ENCODE data around the gene RBM19. TPM values are rescaled to one million over a fixed set of nuclear protein-coding genes. Genes with fewer than 3 reads are reported as not detected.

The RBM19 gene
- polyA plus RNA-seq, 1 experiment = 15.5 TPM

- Histone ChIP-seq H3K36me3 (ENCODE audit: control insufficient read depth, insufficient read depth, low read length) (no peaks in the 10 kb centered on the region; the same call in none of the 2 replicates), H3K27me3 (ENCODE audit: control insufficient read depth, insufficient read depth, low read length) (no peaks in the 10 kb centered on the region), H3K4me3 (ENCODE audit: low read depth, low read length) (no peak overlapping the region)
- ChIA-PET CTCF (interaction anchor here (0.8 to 1.1 kb wide), 2 partner anchors 13 to 17 kb away, joined by 3 to 4 read pairs; no protein-coding TSS in a partner anchor), POLR2A (no interaction called here)
- no peak for TF ChIP-seq CTCF (IDR thresholded peaks at IDR 0.05; ENCODE audit: insufficient read depth, low read depth, low read length)
- DNase-seq (ENCODE audit: low read depth) = no peak
Measured at GRCh38 chr12:113850309-113851056, 115.6 kb downstream of the RBM19 start.

GRCh38 chr12:113847856-113848255 lies 118.3 kb downstream of the RBM19 start:
- no peak for TF ChIP-seq CTCF (IDR thresholded peaks at IDR 0.05; ENCODE audit: insufficient read depth, low read depth, low read length)
- no peaks in the 10 kb centered on the region for H3K27me3 ChIP-seq (ENCODE audit: control insufficient read depth, insufficient read depth, low read length)

GRCh38 chr12:113846883-113847755 lies 119.0 kb downstream of the RBM19 start:
- DNase-seq (ENCODE audit: low read depth) = no peak
- peaks cover 9% of the 10 kb centered on the region for H3K36me3 ChIP-seq (ENCODE audit: control insufficient read depth, insufficient read depth, low read length)
- no peaks in the 10 kb centered on the region for H3K27me3 ChIP-seq (ENCODE audit: control insufficient read depth, insufficient read depth, low read length)
- CTCF ChIA-PET = interaction anchor here (0.6 kb wide), 1 partner anchor 9 kb away, joined by 3 read pairs; no protein-coding TSS in a partner anchor
- POLR2A ChIA-PET = no interaction called here
- TF ChIP-seq CTCF (IDR thresholded peaks at IDR 0.05; ENCODE audit: insufficient read depth, low read depth, low read length) = no peak
- no peak overlapping the region for H3K4me3 ChIP-seq (ENCODE audit: low read depth, low read length)

More at GRCh38 chr12:113847856-113848255, 118.3 kb downstream of the RBM19 start:
- ChIA-PET CTCF (interaction anchor here (0.5 kb wide), 1 partner anchor 13 kb away, joined by 4 read pairs; no protein-coding TSS in a partner anchor), POLR2A (no interaction called here)
- Histone ChIP-seq H3K4me3 (ENCODE audit: low read depth, low read length) (no peak overlapping the region), H3K36me3 (ENCODE audit: control insufficient read depth, insufficient read depth, low read length) (peaks cover 9% of the 10 kb centered on the region)
- no peak for DNase-seq (ENCODE audit: low read depth)

GRCh38 chr12:113845900-113846674 lies 120.0 kb downstream of the RBM19 start:
- Histone ChIP-seq H3K27me3 (ENCODE audit: control insufficient read depth, insufficient read depth, low read length) (no peaks in the 10 kb centered on the region), H3K36me3 (ENCODE audit: control insufficient read depth, insufficient read depth, low read length) (peaks cover 9% of the 10 kb centered on the region), H3K4me3 (ENCODE audit: low read depth, low read length) (no peak overlapping the region)
- no peak for TF ChIP-seq CTCF (IDR thresholded peaks at IDR 0.05; ENCODE audit: insufficient read depth, low read depth, low read length)
- no peak for DNase-seq (ENCODE audit: low read depth)
- CTCF ChIA-PET = interaction anchor here (0.6 to 1.1 kb wide), 3 partner anchors 13 to 86 kb away, joined by 3 to 4 read pairs (median 3); no protein-coding TSS in a partner anchor
- POLR2A ChIA-PET = no interaction called here
